ENCODE measurements around the gene MS4A3.

The MS4A3 gene

DNA sequence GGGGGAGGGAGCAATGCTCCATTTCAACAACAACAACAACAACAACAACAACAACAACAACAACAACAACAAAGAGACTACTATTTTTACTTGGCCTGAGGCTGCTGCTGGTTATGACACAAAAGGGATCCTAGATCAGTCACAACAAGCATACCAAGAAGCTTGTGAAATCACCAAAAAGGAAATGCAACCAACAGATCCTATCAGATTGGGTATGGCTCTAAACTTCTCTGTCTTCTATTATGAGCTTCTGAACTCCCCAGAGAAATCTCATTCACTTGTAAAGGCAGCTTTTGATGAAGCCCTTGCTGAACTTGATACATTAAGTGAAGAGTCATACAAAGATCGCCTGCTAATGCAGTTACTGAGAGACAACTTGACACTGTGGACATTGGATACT, 21.5 kb downstream of the MS4A3 start:
- no peak overlapping the region for H3K27ac ChIP-seq
- CTCF ChIA-PET, result no interaction called here
- TF ChIP-seq, protein P1, sequence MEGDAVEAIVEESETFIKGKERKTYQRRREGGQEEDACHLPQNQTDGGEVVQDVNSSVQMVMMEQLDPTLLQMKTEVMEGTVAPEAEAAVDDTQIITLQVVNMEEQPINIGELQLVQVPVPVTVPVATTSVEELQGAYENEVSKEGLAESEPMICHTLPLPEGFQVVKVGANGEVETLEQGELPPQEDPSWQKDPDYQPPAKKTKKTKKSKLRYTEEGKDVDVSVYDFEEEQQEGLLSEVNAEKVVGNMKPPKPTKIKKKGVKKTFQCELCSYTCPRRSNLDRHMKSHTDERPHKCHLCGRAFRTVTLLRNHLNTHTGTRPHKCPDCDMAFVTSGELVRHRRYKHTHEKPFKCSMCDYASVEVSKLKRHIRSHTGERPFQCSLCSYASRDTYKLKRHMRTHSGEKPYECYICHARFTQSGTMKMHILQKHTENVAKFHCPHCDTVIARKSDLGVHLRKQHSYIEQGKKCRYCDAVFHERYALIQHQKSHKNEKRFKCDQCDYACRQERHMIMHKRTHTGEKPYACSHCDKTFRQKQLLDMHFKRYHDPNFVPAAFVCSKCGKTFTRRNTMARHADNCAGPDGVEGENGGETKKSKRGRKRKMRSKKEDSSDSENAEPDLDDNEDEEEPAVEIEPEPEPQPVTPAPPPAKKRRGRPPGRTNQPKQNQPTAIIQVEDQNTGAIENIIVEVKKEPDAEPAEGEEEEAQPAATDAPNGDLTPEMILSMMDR (conservative IDR thresholded peaks at IDR 0.05; ENCODE audit: low read depth), result no peak
- POLR2A ChIA-PET (ENCODE audit: low non-redundant PET), result no interaction called here
- no peak for DNase-seq (ENCODE audit: low spot score)

DNA sequence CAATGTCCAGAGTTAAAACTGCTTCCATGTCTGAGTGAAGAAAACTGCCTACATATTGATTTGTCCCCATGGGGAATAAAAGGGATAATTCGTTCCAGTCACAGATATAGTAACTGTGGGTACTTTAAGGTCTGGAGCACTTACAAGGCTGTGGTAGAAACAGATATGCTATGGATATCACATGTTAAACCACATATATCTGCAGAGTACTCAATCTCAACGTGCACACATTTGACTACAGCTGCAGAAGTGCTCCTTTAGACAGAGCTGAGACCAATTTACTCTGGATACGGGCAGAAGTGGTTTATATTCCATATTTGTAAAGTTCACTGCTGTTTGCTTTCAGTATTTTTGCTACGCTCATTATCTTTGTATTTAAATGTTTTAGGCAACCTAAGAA, 22.3 kb downstream of the MS4A3 start:
- ChIA-PET CTCF (no interaction called here), POLR2A (ENCODE audit: low non-redundant PET) (no interaction called here)
- DNase-seq (ENCODE audit: low spot score), result no peak
- no peak overlapping the region for H3K27ac ChIP-seq
- TF ChIP-seq, protein P1 (conservative IDR thresholded peaks at IDR 0.05; ENCODE audit: low read depth), result no peak

DNA sequence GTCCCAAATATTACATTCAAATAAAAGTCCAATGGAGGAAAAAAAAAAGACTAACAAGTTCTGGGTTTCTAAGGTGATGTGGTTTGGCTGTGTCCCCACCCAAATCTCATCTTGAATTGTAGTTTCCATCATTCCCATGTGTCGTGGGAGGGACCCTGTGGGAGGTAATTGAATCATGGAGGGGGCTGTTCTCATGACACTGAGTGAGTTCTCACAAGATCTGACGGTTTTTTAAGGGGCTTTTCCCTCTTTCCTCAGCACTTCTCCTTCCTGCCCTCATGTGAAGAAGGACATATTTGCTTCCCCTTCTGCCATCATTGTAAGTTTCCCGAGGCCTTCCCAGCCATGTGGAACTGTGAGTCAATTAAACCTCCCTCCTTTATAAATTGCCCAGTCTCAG, 24.1 kb downstream of the MS4A3 start:
- H3K27ac ChIP-seq, result no peak overlapping the region
- CTCF ChIA-PET, result no interaction called here
- POLR2A ChIA-PET (ENCODE audit: low non-redundant PET), result no interaction called here
- no peak for DNase-seq (ENCODE audit: low spot score)
- TF ChIP-seq, protein P1 (conservative IDR thresholded peaks at IDR 0.05; ENCODE audit: low read depth), result no peak

DNA sequence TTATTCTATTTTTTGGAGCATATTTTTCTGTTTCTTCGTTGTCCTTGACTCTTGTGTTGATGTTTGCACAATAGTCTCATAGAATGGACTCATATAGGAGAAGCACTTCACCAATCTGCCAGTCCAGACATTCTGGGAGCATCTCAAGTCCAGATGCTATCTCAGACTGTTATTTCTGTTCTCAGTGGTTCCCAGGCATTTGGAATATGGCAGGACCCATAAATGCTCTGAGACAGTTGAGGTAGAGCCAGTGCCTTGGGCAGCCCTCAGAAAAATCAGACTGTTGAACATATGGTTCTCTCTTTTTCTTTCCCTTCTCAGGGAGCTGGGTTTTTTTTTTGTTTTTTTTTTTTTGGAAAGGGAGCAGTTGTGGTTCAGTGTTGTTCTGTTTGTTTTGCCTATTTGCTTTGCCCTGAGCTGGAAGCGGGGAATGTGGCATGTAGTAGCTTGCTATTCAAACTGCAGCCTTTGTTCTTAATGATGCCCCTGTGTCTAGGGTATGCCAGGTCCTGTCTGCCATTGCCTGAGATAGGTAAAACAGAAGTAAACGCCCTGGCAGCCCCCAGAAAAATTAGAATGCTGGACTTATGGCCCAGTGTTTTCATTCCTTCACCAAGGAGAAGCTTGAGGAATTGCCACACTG, 28.3 kb downstream of the MS4A3 start:
- TF ChIP-seq, protein P1 (conservative IDR thresholded peaks at IDR 0.05; ENCODE audit: low read depth), result no peak
- CTCF ChIA-PET, result no interaction called here
- POLR2A ChIA-PET (ENCODE audit: low non-redundant PET), result no interaction called here
- H3K27ac ChIP-seq, result no peak overlapping the region
- DNase-seq (ENCODE audit: low spot score), result peak; percentile 19

DNA sequence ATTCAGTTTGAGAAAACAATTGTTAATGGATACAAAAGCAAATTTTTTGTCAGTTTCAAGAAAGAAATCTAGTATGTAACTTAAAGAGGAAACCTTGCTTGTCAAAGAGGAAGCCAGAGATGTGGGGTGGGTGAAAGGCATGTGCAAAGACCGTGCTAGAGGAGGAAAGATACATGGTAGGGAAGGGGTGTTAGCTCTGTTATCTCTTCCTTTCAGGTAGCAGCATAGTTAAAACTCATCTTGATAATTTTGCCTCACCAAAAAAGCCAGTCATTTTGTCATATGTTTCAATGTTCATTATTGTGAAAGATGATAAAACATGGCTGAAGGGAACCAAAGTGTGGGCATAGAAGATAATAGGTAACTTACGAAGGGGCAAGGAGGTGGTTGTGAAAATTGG, 29.4 kb downstream of the MS4A3 start:
- ChIA-PET POLR2A (ENCODE audit: low non-redundant PET) (interaction anchor here (0.6 kb wide), 1 partner anchor 17 kb away, joined by 7 read pairs; no protein-coding TSS in a partner anchor), CTCF (no interaction called here)
- H3K27ac ChIP-seq, result no peak overlapping the region
- TF ChIP-seq, protein P1 (conservative IDR thresholded peaks at IDR 0.05; ENCODE audit: low read depth), result no peak
- no peak for DNase-seq (ENCODE audit: low spot score)

DNA sequence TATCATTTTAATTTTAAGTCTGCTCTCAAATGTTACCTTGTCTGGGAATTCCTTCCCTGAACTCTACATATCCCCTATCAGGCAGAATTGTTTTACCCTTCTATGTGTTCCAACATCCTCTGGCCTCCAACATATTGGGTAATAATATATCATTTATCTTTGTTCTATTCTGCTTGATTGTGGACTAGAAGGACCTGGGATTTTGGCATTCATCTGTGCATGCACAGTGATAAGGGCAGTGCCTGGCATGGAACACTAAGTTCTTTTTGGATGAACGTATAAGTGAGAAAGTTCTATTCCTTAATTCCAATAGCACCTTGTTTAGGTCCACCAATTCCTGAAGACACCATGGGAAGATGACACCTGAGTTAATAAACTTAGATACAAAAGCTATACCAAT, 30.8 kb downstream of the MS4A3 start:
- ChIA-PET CTCF (no interaction called here), POLR2A (ENCODE audit: low non-redundant PET) (no interaction called here)
- no peak overlapping the region for H3K27ac ChIP-seq
- DNase-seq (ENCODE audit: low spot score), result no peak
- TF ChIP-seq, protein P1 (conservative IDR thresholded peaks at IDR 0.05; ENCODE audit: low read depth), result no peak

Data from RWPE1 (cell line).